IMR-90 (cell line): ENCODE data around the gene RALGPS2.

ENCODE experiments used
- FOS ChIP-seq: fragments of 150-350 bp; IDR thresholded peaks from 2 replicates; pipeline ENCODE4 v1.6.1; 2016; ENCODE audit warnings: low read depth, low read length
- POLR2A ChIP-seq: IDR thresholded peaks from 2 replicates; pipeline ENCODE4 v1.6.1; 2012; ENCODE audit warnings: mild to moderate bottlenecking, low read depth, low read length

DNA sequence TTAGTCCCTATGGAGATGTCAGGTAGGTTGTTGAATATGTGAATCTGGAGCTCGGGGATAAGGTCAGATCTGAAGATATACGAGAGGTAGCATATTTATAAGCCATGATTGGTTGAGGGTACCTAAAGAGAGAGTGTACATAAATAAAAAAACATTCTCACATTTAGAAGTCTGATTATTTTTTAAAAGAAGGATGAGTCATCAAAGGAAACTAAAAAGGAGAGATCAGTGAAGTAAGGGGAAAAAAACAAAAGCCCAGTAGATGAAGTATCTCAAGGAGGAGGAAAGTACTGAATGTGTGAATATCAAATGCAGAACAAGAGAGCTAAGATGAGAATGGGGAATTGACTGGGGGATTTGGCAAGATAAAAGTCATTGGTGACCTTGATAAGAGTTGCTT lies 161.5 kb downstream of the RALGPS2 start:
- TF ChIP-seq POLR2A (no peak), FOS (peak; percentile 63)
